H4 (cell line): ENCODE results near the gene TMEM74B. TPM values are rescaled to one million over a fixed set of nuclear protein-coding genes. Genes with fewer than 3 reads are reported as not detected.
"Not testable (repeated sequence)": the region's sequence is repeated elsewhere in the genome, so short reads cannot be mapped to it uniquely, and the experiment has no call there.

Experiments
- DNase-seq: peaks from one replicate; pipeline ENCODE4 v3.0.0-alpha.2; 2015; ENCODE audit warnings: low spot score
- total RNA-seq: library from RNA; depleted of rRNA; stranded (reverse); fragments of >200 nt; shearing (Covaris generic); gene quantifications from 2 replicates; pipeline ENCODE4 v1.2.3, GENCODE V29; 2014; rRNA removed

Gene TMEM74B
- total RNA-seq: 0.52 TPM in 1 of 2 replicates, not detected in the other

DNA sequence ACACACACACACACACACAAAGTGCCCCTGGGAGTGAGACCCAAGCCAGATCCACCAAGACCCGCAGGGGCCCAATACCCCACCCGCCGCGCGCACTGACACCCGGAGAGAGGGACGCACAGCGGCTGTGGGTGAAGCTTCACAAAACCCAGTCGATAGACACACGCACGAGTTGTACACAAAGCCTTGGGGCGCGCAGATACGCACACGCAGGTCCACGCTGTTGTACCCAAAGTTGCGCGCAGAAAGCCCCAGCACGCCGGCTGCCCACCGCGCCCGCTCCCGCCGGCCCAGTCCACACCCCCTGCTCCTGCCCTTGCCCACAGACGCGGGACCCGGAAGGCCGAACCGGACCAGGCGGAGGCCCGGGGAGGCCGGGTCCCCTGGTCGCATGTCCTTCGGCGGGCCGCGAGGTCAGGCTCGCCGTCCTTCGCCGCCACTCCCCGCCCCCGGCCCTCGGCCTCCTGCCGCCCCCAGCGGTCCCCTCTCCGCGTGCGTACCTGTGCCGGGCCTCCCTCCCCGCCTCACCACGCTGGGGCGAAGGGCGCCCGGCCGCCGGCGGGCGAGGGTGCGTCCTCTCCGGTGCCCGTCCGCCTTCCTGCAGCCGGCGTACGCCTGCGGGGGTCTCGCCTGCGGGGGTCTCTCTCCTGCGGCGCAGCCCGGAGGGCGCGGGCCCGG lies at the start of gene TMEM74B:
Gene TMEM74B (minus strand): TSS at position 344 of the 678 bp plus-strand sequence. CDS start 1,180 bp downstream, outside the sequence.
- DNase-seq: no peak

DNA sequence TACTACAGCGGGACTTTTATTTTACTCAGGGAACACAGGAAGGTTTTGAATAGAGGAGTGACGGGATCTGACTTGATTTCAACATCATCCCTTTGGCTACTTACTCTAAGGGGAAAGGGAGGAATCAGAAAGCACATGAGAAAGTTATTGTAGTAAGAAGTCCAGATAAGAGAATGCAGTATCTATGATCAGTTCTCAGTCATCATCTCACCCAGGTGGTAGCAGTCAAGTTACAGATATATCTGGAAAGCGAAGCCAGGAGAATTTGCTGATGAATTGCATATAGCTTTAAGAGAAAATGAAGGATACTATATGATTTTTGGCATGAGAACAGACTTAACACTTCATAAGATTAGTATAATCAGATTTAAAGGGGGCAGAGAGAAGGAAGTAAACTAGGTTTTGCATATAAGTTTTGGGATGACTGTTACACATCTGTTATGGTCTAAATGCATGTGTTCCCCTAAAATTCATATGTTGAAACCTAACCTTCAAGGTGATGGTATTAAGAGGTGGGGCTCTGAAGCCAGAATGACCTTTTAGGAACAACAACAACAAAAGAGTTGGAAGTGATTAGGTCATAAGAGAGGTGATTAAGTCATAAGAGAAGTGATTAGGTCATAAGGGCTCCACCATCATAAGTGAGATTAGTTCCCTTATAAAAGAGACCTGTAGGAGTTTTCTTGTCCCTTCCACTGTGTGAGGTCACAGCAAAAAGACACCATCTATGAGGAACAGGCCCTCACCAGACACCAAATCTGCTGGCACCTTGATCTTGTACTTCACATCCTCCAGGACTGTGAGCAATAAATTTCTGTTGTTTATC lies 47.7 kb upstream of the TMEM74B start:
- no peak for DNase-seq

- DNase-seq: no peak
These were observed 44.8 kb upstream of the TMEM74B start for GRCh38 chr20:1229541-1229940.

DNA sequence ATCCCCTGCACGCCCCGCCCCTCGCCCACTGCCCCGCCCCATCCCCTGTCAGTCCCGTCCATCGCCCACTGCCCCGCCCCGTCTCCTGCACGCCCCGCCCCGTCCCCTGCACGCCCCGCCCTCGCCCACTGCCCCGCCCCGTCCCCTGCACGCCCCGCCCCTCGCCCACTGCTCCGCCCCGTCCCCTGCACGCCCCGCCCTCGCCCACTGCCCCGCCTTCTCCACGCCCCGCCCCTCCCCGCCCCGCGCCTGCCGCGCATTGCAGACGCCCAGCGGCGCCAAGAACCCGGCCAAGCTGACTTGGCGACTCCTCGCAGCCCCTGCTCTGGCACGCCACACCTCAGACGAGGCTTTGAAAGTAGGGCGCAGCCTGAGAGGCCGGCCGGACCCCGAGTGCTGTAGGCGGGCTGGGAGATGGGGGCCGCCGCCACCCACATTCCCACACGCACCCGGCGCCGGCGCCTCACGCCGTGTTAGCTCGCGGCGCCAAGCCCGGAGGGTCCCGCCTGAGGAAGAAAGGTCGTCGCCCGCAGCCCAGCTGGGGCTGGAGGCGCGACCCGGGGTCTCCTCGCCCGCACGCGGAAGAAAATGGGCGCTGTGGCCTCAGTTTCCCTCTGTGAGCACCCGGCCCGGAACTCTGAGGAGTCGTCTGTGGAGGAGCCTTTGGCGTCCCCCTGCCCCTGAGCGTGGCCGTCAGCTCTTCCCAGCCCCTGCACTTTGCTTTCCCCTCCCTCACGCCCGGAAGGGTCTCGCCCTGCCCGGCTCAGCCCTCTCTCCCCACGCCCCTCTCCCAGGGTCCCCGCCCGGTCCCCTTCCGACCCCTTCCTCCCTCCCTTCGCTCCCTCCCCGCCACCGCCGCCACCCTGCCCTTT lies 41.2 kb upstream of the TMEM74B start, which contains the start of gene RAD21L1:
Gene RAD21L1 (plus strand): TSS at position 262 of the 872 bp plus-strand sequence. CDS start 2,410 bp downstream, outside the sequence.
- peak; percentile 42 for DNase-seq

GRCh38 chr20:1225263-1225782 lies 40.5 kb upstream of the TMEM74B start:
- peak; percentile 39 for DNase-seq

DNA sequence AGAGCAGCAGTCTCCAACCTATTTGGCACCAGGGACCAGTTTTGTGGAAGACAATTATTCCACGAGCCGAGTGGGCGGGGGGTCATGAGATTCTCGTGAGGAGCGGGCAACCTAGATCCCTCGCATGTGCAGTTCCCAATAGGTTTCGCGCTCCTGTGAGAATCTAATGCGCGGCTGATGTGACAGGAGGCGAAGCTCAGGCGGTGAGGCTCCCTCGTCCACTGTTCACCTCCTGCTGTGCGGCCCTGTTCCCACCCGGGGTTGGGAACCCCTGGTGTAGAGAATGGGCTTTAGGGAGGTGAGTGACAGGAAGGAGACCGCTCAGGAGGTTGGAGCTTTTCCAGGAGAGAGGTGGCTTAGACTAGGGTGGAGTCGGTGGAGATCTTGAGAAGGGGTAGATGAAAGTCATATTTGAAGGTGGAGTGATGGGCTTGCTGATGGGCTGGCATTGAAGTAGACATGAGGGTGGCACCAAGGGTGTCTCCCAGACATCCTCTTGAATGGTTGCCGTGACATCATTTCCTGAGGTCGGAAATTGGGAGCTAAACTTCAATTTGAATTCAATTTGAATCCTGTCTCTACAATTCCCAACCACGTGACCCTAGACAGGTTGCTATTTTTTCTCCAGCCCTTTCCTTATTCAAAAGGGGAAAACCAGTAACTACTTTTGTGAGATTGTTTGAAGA lies 39.6 kb upstream of the TMEM74B start:
- DNase-seq: no peak

- not testable (repeated sequence) for DNase-seq
These were observed 38.0 kb upstream of the TMEM74B start for GRCh38 chr20:1222750-1223149.

GRCh38 chr20:1216527-1217427 lies 32.0 kb upstream of the TMEM74B start:
- not testable (repeated sequence) for DNase-seq

DNA sequence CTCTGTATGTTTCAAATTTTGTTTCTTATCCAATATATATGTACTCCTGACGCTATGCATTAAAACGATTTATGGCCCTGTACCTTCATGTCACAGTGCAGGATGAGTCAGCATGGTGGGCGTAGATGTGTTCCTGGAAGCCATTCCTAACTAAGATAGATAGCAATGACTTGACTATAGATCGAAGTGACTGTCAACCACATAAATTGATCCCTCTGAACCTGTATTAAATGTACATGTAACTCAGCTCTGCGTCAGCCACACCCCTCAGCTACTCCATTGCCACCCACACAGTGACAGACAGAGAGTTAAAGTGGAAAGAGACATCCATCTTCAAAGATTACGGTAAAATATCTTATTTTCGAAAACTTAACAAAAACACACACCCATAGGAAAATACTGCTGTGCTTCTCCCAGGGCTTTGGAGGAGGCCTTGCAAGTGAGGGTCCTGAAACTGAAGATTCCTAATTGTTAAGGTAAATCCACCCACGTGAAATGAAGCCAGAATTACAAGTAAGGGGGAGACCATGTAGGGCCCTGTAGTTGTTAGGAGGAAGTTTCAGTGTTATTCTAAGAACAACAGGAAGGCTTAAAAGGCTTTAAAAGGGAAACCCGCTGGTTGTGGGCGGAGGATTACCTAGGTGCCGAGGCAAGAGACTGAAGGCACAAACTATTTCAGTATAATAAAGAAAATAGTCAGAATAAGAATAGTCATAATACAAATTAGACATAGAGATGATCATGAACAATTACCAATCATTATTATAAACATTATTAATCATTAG lies 30.8 kb upstream of the TMEM74B start:
- no peak for DNase-seq

DNA sequence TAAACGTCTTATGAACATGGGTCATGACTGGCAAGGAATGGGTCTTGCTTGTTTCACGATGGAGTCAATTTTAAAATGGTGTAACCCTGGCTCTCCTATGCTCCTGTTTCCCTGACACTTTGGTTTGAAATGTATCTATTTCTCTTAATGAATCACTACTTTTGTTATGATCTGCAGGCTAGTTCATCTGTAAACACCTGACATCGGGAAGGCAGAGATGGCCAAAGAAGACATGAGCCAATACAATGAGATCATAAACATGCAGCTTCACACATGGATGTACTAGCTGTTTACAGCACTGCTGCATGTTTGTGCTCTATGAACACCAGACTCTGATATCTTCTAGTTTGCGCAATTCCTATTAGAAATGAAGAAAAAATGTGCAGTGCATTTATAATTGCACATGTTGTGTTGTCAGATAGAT lies 30.1 kb upstream of the TMEM74B start:
- DNase-seq: no peak

- peak; percentile 76 for DNase-seq
These were observed 28.0 kb upstream of the TMEM74B start for GRCh38 chr20:1212607-1213396.

- DNase-seq: no peak
These were observed 27.2 kb upstream of the TMEM74B start for GRCh38 chr20:1212023-1212422.

DNA sequence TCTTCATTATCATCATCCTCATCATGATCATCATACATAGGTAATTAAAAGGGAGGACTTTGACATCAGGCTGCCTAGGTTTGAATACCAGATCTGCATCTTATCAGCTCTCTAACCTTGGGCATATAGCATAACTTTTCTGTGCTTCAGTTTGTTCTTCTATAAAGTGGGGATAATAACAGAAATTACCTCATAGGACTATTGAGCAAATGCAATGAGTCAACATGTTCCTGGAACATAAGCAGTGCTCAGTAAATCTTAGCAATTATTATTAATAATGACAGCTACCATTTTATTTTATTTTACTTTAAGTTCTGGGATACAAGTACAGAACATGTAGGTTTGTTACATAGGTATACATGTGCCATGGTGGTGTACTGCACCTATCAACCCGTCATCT lies 25.7 kb upstream of the TMEM74B start:
- DNase-seq: no peak

- DNase-seq: no peak
These were observed 24.9 kb upstream of the TMEM74B start for GRCh38 chr20:1209447-1210387.

DNA sequence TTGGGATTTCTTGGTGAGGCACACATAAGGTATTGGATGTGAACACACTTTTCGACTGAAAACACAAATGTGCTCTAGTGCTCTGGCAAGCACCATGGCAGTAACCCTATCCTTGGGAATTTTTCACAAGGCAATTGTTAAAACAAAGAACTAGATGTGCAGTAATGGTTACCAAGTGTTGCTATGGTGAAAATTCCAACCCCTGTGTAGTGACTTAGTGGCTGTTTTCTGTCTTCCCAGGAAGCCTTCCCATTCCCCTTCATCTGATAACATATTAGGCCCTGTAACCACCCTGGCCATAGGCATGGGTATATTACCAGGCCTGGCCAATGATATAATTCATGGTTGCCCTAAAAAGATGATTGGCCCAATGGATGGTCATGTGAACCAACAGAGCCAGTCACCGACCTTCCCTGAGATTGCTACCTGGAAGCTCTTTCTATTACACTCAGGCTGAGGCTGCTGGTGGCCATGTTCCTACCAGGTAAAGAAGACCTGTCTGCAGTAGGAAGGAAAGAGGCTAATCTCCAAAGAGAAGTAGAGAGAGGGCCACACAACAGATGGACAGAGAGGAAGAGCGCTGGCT lies 22.6 kb upstream of the TMEM74B start:
- no peak for DNase-seq

DNA sequence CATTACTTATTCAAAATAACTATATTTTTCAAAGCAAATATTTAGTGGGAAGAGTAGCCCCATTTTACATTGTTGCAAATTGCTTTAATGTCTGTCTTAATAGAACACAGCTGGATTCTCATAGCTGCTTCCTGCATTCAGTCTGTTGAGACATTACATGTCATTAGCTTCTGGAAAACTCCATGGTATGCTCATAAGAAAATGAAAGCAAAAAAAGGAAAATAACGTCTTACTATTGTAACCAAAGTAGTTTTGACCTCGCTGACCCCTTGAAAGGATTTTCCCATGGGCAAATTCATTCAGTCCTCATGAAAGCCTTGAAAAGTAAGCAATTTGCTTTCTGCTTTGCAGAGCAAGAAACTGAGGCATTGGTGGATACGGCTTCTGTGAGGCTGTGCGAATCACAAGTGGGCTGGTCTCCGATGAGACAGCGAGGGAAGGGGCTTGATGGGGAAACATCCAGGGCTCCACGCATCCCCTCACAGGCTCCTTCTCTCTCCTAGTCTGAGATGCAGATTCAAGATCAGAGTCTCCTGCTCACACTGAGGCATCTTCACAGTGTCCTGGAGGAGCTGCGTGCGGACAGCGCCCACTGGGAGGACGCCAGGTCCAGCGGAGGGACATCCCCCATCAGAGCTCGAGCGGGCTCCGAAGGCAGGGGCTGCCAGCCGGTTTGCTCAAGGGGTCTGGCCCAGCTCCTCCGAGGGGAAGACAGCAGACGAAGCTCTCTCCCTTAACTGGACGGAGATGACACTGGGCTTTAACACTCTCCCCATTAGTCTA lies 21.8 kb upstream of the TMEM74B start:
- DNase-seq: no peak
